GM12864 (cell line): Measurements from ENCODE around the gene TIMD4.
"Not testable (repeated sequence)": the region's sequence is repeated elsewhere in the genome, so short reads cannot be mapped to it uniquely, and the experiment has no call there.

Source experiments
- DNase-seq: peaks from one replicate; pipeline ENCODE4 v3.0.0-alpha.2; 2011; ENCODE audit warnings: low read depth
- H3K4me3 ChIP-seq: 2 replicates; pipeline ENCODE4 v1.5.1; 2011; ENCODE audit warnings: mild to moderate bottlenecking, low read depth, low read length, control low read depth
- CTCF ChIP-seq: IDR thresholded peaks from 2 replicates; pipeline ENCODE4 v1.5.1; 2011; ENCODE audit warnings: low read depth, mild to moderate bottlenecking, moderate library complexity, low read length, control low read depth, inconsistent platforms; ENCODE audit errors: missing control alignments

The TIMD4 gene

GRCh38 chr5:156971848-156972525, 9.0 kb upstream of the TIMD4 start:
- TF ChIP-seq CTCF: no peak
- no peak overlapping the region for H3K4me3 ChIP-seq
- DNase-seq: no peak

GRCh38 chr5:156971415-156971814, 8.4 kb upstream of the TIMD4 start:
- no peak for TF ChIP-seq CTCF
- no peak for DNase-seq
- H3K4me3 ChIP-seq: no peak overlapping the region

GRCh38 chr5:156967386-156967785, 4.4 kb upstream of the TIMD4 start:
- not testable (repeated sequence) for H3K4me3 ChIP-seq, DNase-seq

GRCh38 chr5:156956321-156956720, 6.7 kb downstream of the TIMD4 start:
- H3K4me3 ChIP-seq: no peak overlapping the region
- no peak for DNase-seq
- no peak for TF ChIP-seq CTCF

- DNase-seq: no peak
- TF ChIP-seq CTCF: no peak
- no peak overlapping the region for H3K4me3 ChIP-seq
These were observed 11.7 kb downstream of the TIMD4 start for GRCh38 chr5:156951359-156951758.

- no peak for DNase-seq
- no peak overlapping the region for H3K4me3 ChIP-seq
- no peak for TF ChIP-seq CTCF
These were observed 12.3 kb downstream of the TIMD4 start for GRCh38 chr5:156950716-156951115.

- TF ChIP-seq CTCF: no peak
- no peak for DNase-seq
These were observed 13.6 kb downstream of the TIMD4 start for GRCh38 chr5:156949424-156949823.

More at GRCh38 chr5:156949424-156949823, 13.6 kb downstream of the TIMD4 start:
- H3K4me3 ChIP-seq: no peak overlapping the region
